ENCODE results near the gene TMC5. TPM values are rescaled to one million over a fixed set of nuclear protein-coding genes. Genes with fewer than 3 reads are reported as not detected.
"Not testable (repeated sequence)": the region's sequence is repeated elsewhere in the genome, so short reads cannot be mapped to it uniquely, and the experiment has no call there.

Gene TMC5
- total and polyA plus RNA-seq, 2 donors from 2014 or later, result 1.0 to 6.6 TPM

DNA sequence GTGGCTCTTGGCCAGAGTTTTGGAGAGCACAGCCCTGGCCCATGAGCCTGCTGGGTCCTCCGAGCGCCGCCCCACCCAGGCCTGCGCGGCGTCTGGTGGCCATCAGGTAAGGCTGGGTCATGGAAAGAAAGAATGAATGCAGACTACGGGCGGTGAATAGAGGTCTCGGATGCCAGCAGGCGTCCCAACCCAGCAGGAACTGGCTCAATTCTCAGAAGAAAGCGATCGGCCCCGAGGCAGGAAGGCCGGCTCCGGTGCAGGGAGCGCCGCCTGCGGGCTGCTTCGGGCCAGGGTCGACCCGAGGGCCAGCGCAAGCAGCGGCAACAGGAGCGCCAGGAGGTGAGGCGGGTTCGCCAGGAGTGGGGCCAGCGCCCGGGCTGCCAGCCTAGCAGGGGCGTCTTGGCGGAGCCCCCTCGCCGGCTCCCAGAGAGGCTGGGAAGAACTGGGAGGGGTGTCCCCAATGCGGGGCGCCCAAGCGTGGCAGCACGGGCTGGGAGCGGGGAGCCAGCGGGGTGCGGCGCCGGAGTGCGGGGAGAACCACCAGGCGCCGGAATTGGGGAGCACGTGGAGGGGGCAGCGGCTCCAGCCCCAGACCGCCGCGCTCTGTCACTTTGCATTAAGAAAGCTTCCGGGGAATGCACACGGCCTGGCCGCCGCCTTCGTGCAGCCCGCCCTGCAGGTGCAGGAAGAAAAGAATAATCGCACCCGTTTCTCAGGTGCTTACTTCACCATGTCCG lies 7.1 kb upstream of the TMC5 start:
- H3K9me3 ChIP-seq (ENCODE audit: control insufficient read depth in 2 of 3, insufficient read depth in 1 of 3, low read length in 3 of 3), result peaks cover 0 to 6% (median 2%) of the 10 kb centered on the region in 3 donors
- no peak for FAIRE-seq
- H3K27ac ChIP-seq (ENCODE audit: low read depth in 2 of 2, low read length in 2 of 2), result no peak overlapping the region
- H3K4me1 ChIP-seq (ENCODE audit: control insufficient read depth in 2 of 3, insufficient read depth in 2 of 3, low read depth in 1 of 3, low read length in 3 of 3), result no peaks in the 10 kb centered on the region
- intact Hi-C loops (cut with DNase I), result no loop called here
- H3K9ac ChIP-seq (ENCODE audit: low read length in 3 of 3), result no peak overlapping the region
- no peak for TF ChIP-seq CTCF (IDR thresholded peaks at IDR 0.05; ENCODE audit: borderline replicate concordance, extremely low read depth, insufficient read depth)
- no peak overlapping the region for H3K4me3 ChIP-seq (ENCODE audit: low read length in 3 of 3)
- H3K27me3 ChIP-seq (ENCODE audit: control insufficient read depth, insufficient read depth, low read length), result peaks cover 5% of the 10 kb centered on the region
- DNase-seq, result peak in 4 of 5 donors; percentile 47 to 49 (median 48)
- no peaks in the 10 kb centered on the region for H3K36me3 ChIP-seq (ENCODE audit: control insufficient read depth in 2 of 3, insufficient read depth in 3 of 3, low read length in 3 of 3)

DNA sequence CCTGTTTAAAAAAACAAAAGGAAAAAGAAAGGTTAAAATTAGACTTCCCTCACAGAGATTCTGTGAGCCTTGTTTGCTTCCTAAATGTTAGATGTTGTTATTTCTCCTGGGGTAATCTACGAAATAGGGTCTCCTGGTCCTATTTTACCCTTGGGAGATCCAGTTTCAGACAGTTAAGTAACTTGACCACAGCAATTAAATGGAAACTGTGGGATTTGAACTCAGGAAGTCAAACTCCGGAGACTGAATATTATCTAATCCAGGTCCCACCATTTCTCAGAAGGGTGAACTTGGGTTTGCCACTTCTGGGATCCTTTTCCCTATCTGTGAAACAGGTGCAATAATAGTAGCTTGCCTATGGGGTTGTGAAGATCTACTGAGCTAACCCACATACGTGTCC lies 6.4 kb upstream of the TMC5 start:
- Histone ChIP-seq H3K9me3 (ENCODE audit: control insufficient read depth in 2 of 3, insufficient read depth in 1 of 3, low read length in 3 of 3) (peaks cover 0 to 6% (median 2%) of the 10 kb centered on the region in 3 donors), H3K9ac (ENCODE audit: low read length in 3 of 3) (no peak overlapping the region), H3K4me3 (ENCODE audit: low read length in 3 of 3) (no peak overlapping the region), H3K36me3 (ENCODE audit: control insufficient read depth in 2 of 3, insufficient read depth in 3 of 3, low read length in 3 of 3) (no peaks in the 10 kb centered on the region), H3K27me3 (ENCODE audit: control insufficient read depth, insufficient read depth, low read length) (peaks cover 5% of the 10 kb centered on the region), H3K4me1 (ENCODE audit: control insufficient read depth in 2 of 3, insufficient read depth in 2 of 3, low read depth in 1 of 3, low read length in 3 of 3) (no peaks in the 10 kb centered on the region), H3K27ac (ENCODE audit: low read depth in 2 of 2, low read length in 2 of 2) (no peak overlapping the region)
- DNase-seq, result no peak
- TF ChIP-seq CTCF (IDR thresholded peaks at IDR 0.05; ENCODE audit: borderline replicate concordance, extremely low read depth, insufficient read depth), result no peak
- intact Hi-C loops (cut with DNase I), result no loop called here
- no peak for FAIRE-seq

DNA sequence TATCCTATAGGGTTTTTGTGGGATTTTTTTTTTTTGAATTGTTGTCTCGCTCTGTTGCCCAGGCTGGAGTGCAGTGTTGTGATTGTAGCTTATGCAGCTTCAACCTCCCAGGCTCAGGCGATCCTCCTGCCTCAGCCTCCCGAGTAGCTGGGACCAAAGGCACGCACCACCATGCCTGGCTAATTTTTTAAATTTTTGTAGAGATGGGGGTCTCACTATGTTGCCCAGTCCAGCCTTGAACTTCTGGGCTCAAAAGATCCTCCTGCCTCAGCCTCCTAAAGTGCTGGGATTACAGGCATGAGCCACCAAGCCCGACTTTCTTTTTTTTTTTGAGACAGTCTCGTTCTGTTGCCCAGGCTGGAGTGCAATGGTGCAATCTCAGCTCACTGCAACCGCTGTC lies 5.6 kb upstream of the TMC5 start:
- H3K9ac ChIP-seq (ENCODE audit: low read length in 3 of 3); H3K9me3 ChIP-seq (ENCODE audit: control insufficient read depth in 2 of 3, insufficient read depth in 1 of 3, low read length in 3 of 3); H3K4me3 ChIP-seq (ENCODE audit: low read length in 3 of 3); intact Hi-C loops (cut with DNase I); H3K4me1 ChIP-seq (ENCODE audit: control insufficient read depth in 2 of 3, insufficient read depth in 2 of 3, low read depth in 1 of 3, low read length in 3 of 3); H3K36me3 ChIP-seq (ENCODE audit: control insufficient read depth in 2 of 3, insufficient read depth in 3 of 3, low read length in 3 of 3); H3K27ac ChIP-seq (ENCODE audit: low read depth in 2 of 2, low read length in 2 of 2); DNase-seq; FAIRE-seq; H3K27me3 ChIP-seq (ENCODE audit: control insufficient read depth, insufficient read depth, low read length): not testable (repeated sequence)

DNA sequence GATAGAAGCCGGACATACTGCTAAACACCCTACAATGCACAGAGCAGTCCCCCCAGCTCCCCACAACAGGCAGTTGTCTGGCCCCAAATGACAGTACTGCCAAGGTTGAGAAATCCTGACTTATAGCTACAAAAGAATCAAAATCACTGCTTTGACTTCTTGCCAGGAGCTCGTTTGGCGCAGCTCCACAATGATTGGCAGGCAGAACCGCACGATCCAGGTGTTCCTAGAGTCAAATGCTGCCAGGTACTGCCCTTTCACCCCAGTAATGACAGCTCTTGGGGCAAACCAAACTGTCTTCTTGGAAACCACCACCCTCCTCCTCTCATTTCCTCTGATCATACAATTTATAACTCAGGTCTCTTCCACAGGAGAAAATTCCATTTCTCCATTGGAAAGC lies 2.2 kb upstream of the TMC5 start:
- Histone ChIP-seq H3K9ac (ENCODE audit: low read length in 3 of 3) (no peak overlapping the region), H3K36me3 (ENCODE audit: control insufficient read depth in 2 of 3, insufficient read depth in 3 of 3, low read length in 3 of 3) (no peaks in the 10 kb centered on the region), H3K27ac (ENCODE audit: low read depth in 2 of 2, low read length in 2 of 2) (no peak overlapping the region), H3K4me1 (ENCODE audit: control insufficient read depth in 2 of 3, insufficient read depth in 2 of 3, low read depth in 1 of 3, low read length in 3 of 3) (no peaks in the 10 kb centered on the region), H3K9me3 (ENCODE audit: control insufficient read depth in 2 of 3, insufficient read depth in 1 of 3, low read length in 3 of 3) (no peaks in the 10 kb centered on the region), H3K27me3 (ENCODE audit: control insufficient read depth, insufficient read depth, low read length) (peaks cover 5% of the 10 kb centered on the region), H3K4me3 (ENCODE audit: low read length in 3 of 3) (no peak overlapping the region)
- DNase-seq, result no peak
- FAIRE-seq, result no peak
- intact Hi-C loops (cut with DNase I), result no loop called here
- TF ChIP-seq CTCF (IDR thresholded peaks at IDR 0.05; ENCODE audit: borderline replicate concordance, extremely low read depth, insufficient read depth), result no peak

All from kidney (tissue), 14 donors.